SU-DHL-6 (cell line): ENCODE results near the gene BHLHA9.

Source experiments
- EZH2phosphoT487 ChIP-seq: fragments of 200-600 bp; sonication (generic), shearing (Covaris generic); conservative IDR thresholded peaks from 2 replicates; pipeline ENCODE4 v1.6.1; 2018; ENCODE audit warnings: mild to moderate bottlenecking, antibody characterized with exemption, low read length, moderate library complexity, mixed read lengths
- TF ChIP-seq, protein P1 (sequence below): fragments of 200-600 bp; sonication (generic); IDR thresholded peaks from one replicate; pipeline ENCODE4 v1.5.1; 2017; ENCODE audit warnings: antibody characterized with exemption, mild to moderate bottlenecking, low read length, moderate library complexity; ENCODE audit not compliant: insufficient read depth, poor library complexity, severe bottlenecking

DNA sequence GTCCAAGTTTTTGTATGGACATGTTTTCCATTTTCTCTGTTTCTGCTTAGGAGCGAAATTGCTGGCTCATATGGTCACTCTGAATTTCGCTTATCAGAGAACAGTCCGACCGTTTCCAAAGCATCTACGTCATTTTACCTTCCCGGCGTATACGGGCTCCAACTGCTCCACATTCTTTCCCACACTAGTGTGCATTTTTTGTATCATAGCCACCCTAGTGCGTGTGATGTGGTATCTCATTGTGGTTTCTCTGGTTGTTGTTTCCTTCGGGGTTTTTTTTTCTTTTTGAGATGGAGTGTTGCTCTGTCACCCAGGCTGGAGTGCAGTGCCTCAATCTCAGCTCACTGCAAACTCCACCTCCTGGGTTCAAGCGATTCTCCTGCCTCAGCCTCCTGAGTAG lies 31.0 kb upstream of the BHLHA9 start:
- TF ChIP-seq EZH2phosphoT487: no peak
- TF ChIP-seq, protein P1, sequence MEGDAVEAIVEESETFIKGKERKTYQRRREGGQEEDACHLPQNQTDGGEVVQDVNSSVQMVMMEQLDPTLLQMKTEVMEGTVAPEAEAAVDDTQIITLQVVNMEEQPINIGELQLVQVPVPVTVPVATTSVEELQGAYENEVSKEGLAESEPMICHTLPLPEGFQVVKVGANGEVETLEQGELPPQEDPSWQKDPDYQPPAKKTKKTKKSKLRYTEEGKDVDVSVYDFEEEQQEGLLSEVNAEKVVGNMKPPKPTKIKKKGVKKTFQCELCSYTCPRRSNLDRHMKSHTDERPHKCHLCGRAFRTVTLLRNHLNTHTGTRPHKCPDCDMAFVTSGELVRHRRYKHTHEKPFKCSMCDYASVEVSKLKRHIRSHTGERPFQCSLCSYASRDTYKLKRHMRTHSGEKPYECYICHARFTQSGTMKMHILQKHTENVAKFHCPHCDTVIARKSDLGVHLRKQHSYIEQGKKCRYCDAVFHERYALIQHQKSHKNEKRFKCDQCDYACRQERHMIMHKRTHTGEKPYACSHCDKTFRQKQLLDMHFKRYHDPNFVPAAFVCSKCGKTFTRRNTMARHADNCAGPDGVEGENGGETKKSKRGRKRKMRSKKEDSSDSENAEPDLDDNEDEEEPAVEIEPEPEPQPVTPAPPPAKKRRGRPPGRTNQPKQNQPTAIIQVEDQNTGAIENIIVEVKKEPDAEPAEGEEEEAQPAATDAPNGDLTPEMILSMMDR: no peak
